Spleen (tissue), 11 donors: ENCODE data around the gene TWF1. TPM values are rescaled to one million over a fixed set of nuclear protein-coding genes. Genes with fewer than 3 reads are reported as not detected.

Experiments used
- DNase-seq: peaks from one replicate; pipeline ENCODE4 v3.0.0-alpha.2; 2020
- H3K27ac ChIP-seq, 8 donors: fragments of 200-600 bp; sonication (generic) in 7 of 8; 1 replicate in 4 of 8; 2 replicates in 4 of 8; pipeline versions ENCODE4 v1.5.0 to v1.8.0; 2016 to 2021; ENCODE audit warnings: inconsistent platforms in 4 of 8, mild to moderate bottlenecking in 4 of 8, moderate library complexity in 1 of 8
- H3K27me3 ChIP-seq, 7 donors: fragments of 200-600 bp; sonication (generic) in 6 of 7; replicated peaks in 1 of 7; 1 replicate in 4 of 7; 2 replicates in 3 of 7; pipeline versions ENCODE4 v1.5.0 to v1.8.0; 2016 to 2021; ENCODE audit warnings: inconsistent platforms in 3 of 7, mild to moderate bottlenecking in 1 of 7
- H3K36me3 ChIP-seq, 6 donors: fragments of 200-600 bp; sonication (generic) in 5 of 6; 1 replicate in 4 of 6; 2 replicates in 2 of 6; pipeline versions ENCODE4 v1.5.0 to v1.8.0; 2016 to 2021; ENCODE audit warnings: inconsistent platforms in 2 of 6
- H3K4me1 ChIP-seq, 6 donors: fragments of 200-600 bp; sonication (generic) in 5 of 6; 1 replicate in 3 of 6; 2 replicates in 3 of 6; pipeline versions ENCODE4 v1.5.0 to v1.8.0; 2016 to 2021; ENCODE audit warnings: inconsistent platforms in 3 of 6
- H3K4me3 ChIP-seq, 8 donors: fragments of 200-600 bp; sonication (generic) in 7 of 8; 1 replicate in 4 of 8; 2 replicates in 4 of 8; pipeline versions ENCODE4 v1.5.0 to v1.8.0; 2016 to 2021; ENCODE audit warnings: inconsistent platforms in 4 of 8, mild to moderate bottlenecking in 4 of 8, moderate library complexity in 2 of 8
- H3K9me3 ChIP-seq, 8 donors: fragments of 200-600 bp; sonication (generic) in 7 of 8; 1 replicate in 4 of 8; 2 replicates in 4 of 8; pipeline versions ENCODE4 v1.5.0 to v1.8.0; 2016 to 2021; ENCODE audit warnings: inconsistent platforms in 4 of 8
- POLR2A ChIP-seq, 3 donors: fragments of 450-650 bp; IDR thresholded peaks; one replicate each; pipeline ENCODE4 v1.5.1; 2017; ENCODE audit warnings: antibody characterized with exemption in 3 of 3, mild to moderate bottlenecking in 1 of 3
- POLR2AphosphoS5 ChIP-seq, 3 donors: sonication (generic); formaldehyde crosslinking; IDR thresholded peaks; one replicate each; pipeline ENCODE4 v1.5.1; 2017; ENCODE audit warnings: antibody characterized with exemption in 3 of 3
- WGBS, 5 donors: extraction: QIAGEN DNeasy Blood & Tissue Kit in 3 of 5; methylation state at CpG; one replicate each; pipeline versions ENCODE4 v1.1.5 to v1.1.7; 2013 to 2018; 5-methylcytosine and 5-hydroxymethylcytosine counted together
- intact Hi-C: fragments of 100-400 bp; cut with DNase I; formaldehyde crosslinking; loops from one replicate; pipeline ENCODE4 v1.15.0; 2023; ENCODE audit warnings: low total_unique reads
- polyA plus RNA-seq, 3 donors: library from polyadenylated mRNA; stranded (reverse); fragments of 200-250 nt; gene quantifications; one replicate each; pipeline ENCODE4 v1.2.1, GENCODE V29; 2013
- total RNA-seq, 7 donors: library from RNA; depleted of rRNA in 3 of 7; stranded (reverse); fragments of >200 nt in 3 of 7; fragmentation: NEBNext Ultra II Directional in 4 of 7; extraction: Animal tissue kit (Norgen Biotek cat#: 25700) in 4 of 7; gene quantifications; one replicate each; pipeline versions ENCODE4 v1.1.0 to v1.2.1, GENCODE V29; 2016 to 2021
- TF ChIP-seq, protein P1 (sequence below), 11 experiments: fragments of 200-600 bp in 7 of 11; fragments of 450-650 bp in 4 of 11; sonication (generic) in 4 of 11; IDR thresholded peaks in 8 of 11; conservative IDR thresholded peaks in 3 of 11; 1 replicate in 7 of 11; 2 replicates in 4 of 11; pipeline versions ENCODE4 v1.4.0 to v1.8.0; 2016 to 2021; ENCODE audit warnings: antibody characterized with exemption in 11 of 11, inconsistent platforms in 4 of 11, mild to moderate bottlenecking in 1 of 11
- donor health status: healthy with polysubstance abuse.
- donor health status: DM: no; HTN: no; CAD: no; lungs with moderate emphysema.
- donor health status: DM: no; HTN: no; CAD: no.
- donor health status: Bipolar disorder and iron deficiency.
- donor health status: healthy.
- donor health status: DM: no; HTN: no; CAD: no.
- donor health status: DM: yes; HTN: yes; CAD: no.

Gene TWF1
- total and polyA plus RNA-seq, 10 donors = 20.6 to 58.4 (median 31.7) TPM

DNA sequence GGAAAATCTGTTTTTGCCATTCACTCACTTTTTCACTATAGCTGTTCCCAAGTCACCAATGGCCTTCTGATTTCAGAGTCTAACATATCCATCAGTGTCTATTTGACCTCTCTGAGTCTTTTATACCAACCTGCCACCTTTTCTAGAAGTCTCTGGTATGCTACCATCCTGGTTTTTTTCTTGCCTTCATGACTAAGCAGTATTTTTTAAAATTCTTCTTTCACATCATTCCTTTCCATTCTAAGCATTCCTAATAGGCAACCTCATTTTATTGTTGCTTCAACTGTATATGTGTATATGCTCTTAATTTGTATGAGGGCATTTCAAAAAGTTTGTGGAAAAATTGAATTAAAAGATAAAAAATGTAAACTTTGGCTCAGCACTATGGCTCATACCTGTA, 42.3 kb downstream of the TWF1 start:
- Histone ChIP-seq H3K27ac (no peak overlapping the region), H3K27me3 (no peaks in the 10 kb centered on the region), H3K36me3 (peaks cover 0 to 28% (median 13%) of the 10 kb centered on the region in 6 donors), H3K4me3 (no peak overlapping the region), H3K9me3 (no peaks in the 10 kb centered on the region), H3K4me1 (peaks cover 19 to 59% (median 36%) of the 10 kb centered on the region in 6 donors)
- no peak for DNase-seq
- TF ChIP-seq POLR2A (IDR thresholded peaks at IDR 0.05) = no peak
- TF ChIP-seq, protein P1, sequence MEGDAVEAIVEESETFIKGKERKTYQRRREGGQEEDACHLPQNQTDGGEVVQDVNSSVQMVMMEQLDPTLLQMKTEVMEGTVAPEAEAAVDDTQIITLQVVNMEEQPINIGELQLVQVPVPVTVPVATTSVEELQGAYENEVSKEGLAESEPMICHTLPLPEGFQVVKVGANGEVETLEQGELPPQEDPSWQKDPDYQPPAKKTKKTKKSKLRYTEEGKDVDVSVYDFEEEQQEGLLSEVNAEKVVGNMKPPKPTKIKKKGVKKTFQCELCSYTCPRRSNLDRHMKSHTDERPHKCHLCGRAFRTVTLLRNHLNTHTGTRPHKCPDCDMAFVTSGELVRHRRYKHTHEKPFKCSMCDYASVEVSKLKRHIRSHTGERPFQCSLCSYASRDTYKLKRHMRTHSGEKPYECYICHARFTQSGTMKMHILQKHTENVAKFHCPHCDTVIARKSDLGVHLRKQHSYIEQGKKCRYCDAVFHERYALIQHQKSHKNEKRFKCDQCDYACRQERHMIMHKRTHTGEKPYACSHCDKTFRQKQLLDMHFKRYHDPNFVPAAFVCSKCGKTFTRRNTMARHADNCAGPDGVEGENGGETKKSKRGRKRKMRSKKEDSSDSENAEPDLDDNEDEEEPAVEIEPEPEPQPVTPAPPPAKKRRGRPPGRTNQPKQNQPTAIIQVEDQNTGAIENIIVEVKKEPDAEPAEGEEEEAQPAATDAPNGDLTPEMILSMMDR (IDR thresholded peaks at IDR 0.05 in 8 of 11, conservative IDR thresholded peaks at IDR 0.05 in 3 of 11) = no peak
- TF ChIP-seq POLR2AphosphoS5 (IDR thresholded peaks at IDR 0.05) = no peak
- intact Hi-C loops = no loop called here

DNA sequence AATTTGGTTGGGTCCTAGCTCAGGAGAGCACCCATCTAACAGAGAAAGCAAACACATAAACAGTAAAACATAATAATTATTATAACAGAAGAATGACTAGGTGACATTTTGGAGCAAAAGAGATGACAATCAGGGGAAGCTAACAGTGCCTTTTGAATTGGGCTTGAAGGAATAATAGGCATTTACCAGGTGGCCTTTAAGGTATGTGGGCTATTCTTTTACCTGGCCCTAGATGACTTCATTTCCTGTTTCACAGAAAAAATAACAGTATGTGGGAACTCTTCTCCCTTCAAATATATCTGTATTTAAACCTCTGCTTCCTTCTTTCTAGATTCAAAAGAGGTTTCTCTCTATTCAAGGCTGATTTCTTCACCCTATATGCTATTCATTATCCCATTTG, 43.5 kb downstream of the TWF1 start:
- Histone ChIP-seq H3K4me1 (peaks cover 24 to 60% (median 43%) of the 10 kb centered on the region in 6 donors), H3K36me3 (peaks cover 0 to 19% (median 3%) of the 10 kb centered on the region in 6 donors), H3K4me3 (no peak overlapping the region), H3K9me3 (no peaks in the 10 kb centered on the region), H3K27me3 (no peaks in the 10 kb centered on the region), H3K27ac (no peak overlapping the region)
- TF ChIP-seq, protein P1 (IDR thresholded peaks at IDR 0.05 in 8 of 11, conservative IDR thresholded peaks at IDR 0.05 in 3 of 11) = no peak
- TF ChIP-seq POLR2A (IDR thresholded peaks at IDR 0.05) (no peak), POLR2AphosphoS5 (IDR thresholded peaks at IDR 0.05) (no peak)
- DNase-seq = no peak
- intact Hi-C loops = no loop called here

DNA sequence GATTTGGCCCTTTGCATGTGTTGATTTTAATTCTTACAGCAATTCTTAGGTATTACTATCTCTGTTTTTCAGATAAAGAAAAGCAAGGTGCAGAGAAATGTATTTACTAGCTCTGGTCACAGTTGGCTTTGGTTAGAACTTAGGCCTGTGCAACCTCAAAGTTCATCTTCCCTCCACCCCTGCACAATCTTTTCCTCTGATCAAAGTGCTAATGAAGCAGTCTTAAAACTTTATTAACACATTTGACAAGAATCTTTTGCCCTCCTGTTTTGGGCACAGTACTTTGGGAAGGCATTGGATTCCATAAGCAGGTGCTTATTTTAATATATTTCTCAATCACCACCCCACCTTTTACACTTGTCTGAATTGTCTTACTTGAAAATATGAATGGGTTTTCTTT, 44.6 kb downstream of the TWF1 start:
- intact Hi-C loops = no loop called here
- no peak for DNase-seq
- Histone ChIP-seq H3K27me3 (no peaks in the 10 kb centered on the region), H3K4me1 (peaks cover 25 to 71% (median 50%) of the 10 kb centered on the region in 6 donors), H3K9me3 (no peaks in the 10 kb centered on the region), H3K4me3 (no peak overlapping the region), H3K27ac (no peak overlapping the region), H3K36me3 (peaks cover 0 to 19% (median 3%) of the 10 kb centered on the region in 6 donors)
- TF ChIP-seq POLR2AphosphoS5 (IDR thresholded peaks at IDR 0.05) (no peak), POLR2A (IDR thresholded peaks at IDR 0.05) (no peak)
- TF ChIP-seq, protein P1 (IDR thresholded peaks at IDR 0.05 in 8 of 11, conservative IDR thresholded peaks at IDR 0.05 in 3 of 11) = no peak

DNA sequence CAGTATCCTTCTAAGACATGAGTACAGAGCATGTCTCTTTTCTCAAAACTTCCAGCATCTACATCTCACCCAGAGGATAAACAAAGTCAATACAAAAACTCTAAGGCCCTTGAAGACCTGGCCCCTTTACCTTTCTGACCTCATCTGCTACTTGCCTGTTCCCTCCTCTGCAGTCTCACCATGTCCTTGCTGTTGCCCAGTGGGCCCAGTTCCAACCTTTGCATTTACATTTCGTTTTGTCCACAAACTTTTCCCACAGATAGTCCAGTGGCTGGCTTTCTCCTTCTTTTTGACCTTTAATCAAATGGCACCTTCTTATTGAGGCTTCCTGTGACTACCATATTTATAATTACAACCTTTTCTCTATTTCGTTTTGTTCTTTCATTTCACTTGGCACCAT, 45.7 kb downstream of the TWF1 start:
- Histone ChIP-seq H3K4me3 (peak overlapping the region in 6 of 8 donors; percentile 63 to 86 (median 78)), H3K36me3 (peaks cover 0 to 19% (median under 1%) of the 10 kb centered on the region in 6 donors), H3K27ac (peak overlapping the region in 3 of 8 donors; percentile 93 to 97 (median 95)), H3K27me3 (no peaks in the 10 kb centered on the region), H3K9me3 (no peaks in the 10 kb centered on the region), H3K4me1 (peaks cover 25 to 70% (median 51%) of the 10 kb centered on the region in 6 donors)
- intact Hi-C loops = no loop called here
- no peak for TF ChIP-seq POLR2A (IDR thresholded peaks at IDR 0.05)
- TF ChIP-seq POLR2AphosphoS5 (IDR thresholded peaks at IDR 0.05) = no peak
- TF ChIP-seq, protein P1 (IDR thresholded peaks at IDR 0.05 in 8 of 11, conservative IDR thresholded peaks at IDR 0.05 in 3 of 11) = no peak
- WGBS, 5 donors = 75 to 88% (median 86%) methylated on average over 2 of the region's 2 CpGs
- no peak for DNase-seq
